Right atrium auricular region (tissue), 2 donors: ENCODE data around the gene THBS4. TPM values are rescaled to one million over a fixed set of nuclear protein-coding genes. Genes with fewer than 3 reads are reported as not detected.
"Not testable (repeated sequence)": the region's sequence is repeated elsewhere in the genome, so short reads cannot be mapped to it uniquely, and the experiment has no call there.

Experiments
- DNase-seq: peaks from one replicate; pipeline ENCODE4 v3.0.0-alpha.2; 2019; ENCODE audit warnings: low spot score
- H3K27ac ChIP-seq, 2 donors: fragments of 200-600 bp; sonication (generic); 1 replicate in 1 of 2; 2 replicates in 1 of 2; pipeline ENCODE4 v1.5.1; 2016 to 2019
- H3K27me3 ChIP-seq, 2 donors: fragments of 200-600 bp; sonication (generic); one replicate each; pipeline versions ENCODE4 v1.5.1 to v1.6.0; 2017 to 2019
- H3K36me3 ChIP-seq: fragments of 200-600 bp; sonication (generic); one replicate; pipeline ENCODE4 v1.5.1; 2016
- H3K4me1 ChIP-seq, 2 donors: fragments of 200-600 bp; sonication (generic); one replicate each; pipeline versions ENCODE4 v1.5.1 to v1.6.0; 2017 to 2019
- H3K4me3 ChIP-seq, 2 donors: fragments of 200-600 bp; sonication (generic); 1 replicate in 1 of 2; 2 replicates in 1 of 2; pipeline ENCODE4 v1.5.1; 2017 to 2019; ENCODE audit warnings: mild to moderate bottlenecking in 1 of 2, moderate library complexity in 1 of 2
- H3K9me3 ChIP-seq, 2 donors: fragments of 200-600 bp; sonication (generic); one replicate each; pipeline ENCODE4 v1.5.1; 2019
- total RNA-seq, 2 donors: library from RNA; depleted of rRNA; stranded (reverse); fragments of >200 nt; gene quantifications; one replicate each; pipeline ENCODE4 v1.1.0, GENCODE V29; 2016
- TF ChIP-seq, protein P1 (sequence below), 2 donors: fragments of 200-600 bp; sonication (generic); IDR thresholded peaks; one replicate each; pipeline ENCODE4 v1.5.1; 2019; ENCODE audit warnings: antibody characterized with exemption in 2 of 2

Gene THBS4
- total RNA-seq, 2 donors from 2014 or later, result 8.5 to 91.5 TPM

GRCh38 chr5:80090884-80091166 is 55.7 kb downstream of the THBS4 start:
- H3K4me3 ChIP-seq, result no peak overlapping the region
- DNase-seq, result no peak
- H3K9me3 ChIP-seq, result no peaks in the 10 kb centered on the region
- H3K27ac ChIP-seq, result no peak overlapping the region
- no peaks in the 10 kb centered on the region for H3K36me3 ChIP-seq
- H3K27me3 ChIP-seq, result no peaks in the 10 kb centered on the region
- no peaks in the 10 kb centered on the region for H3K4me1 ChIP-seq
- TF ChIP-seq, protein P1, sequence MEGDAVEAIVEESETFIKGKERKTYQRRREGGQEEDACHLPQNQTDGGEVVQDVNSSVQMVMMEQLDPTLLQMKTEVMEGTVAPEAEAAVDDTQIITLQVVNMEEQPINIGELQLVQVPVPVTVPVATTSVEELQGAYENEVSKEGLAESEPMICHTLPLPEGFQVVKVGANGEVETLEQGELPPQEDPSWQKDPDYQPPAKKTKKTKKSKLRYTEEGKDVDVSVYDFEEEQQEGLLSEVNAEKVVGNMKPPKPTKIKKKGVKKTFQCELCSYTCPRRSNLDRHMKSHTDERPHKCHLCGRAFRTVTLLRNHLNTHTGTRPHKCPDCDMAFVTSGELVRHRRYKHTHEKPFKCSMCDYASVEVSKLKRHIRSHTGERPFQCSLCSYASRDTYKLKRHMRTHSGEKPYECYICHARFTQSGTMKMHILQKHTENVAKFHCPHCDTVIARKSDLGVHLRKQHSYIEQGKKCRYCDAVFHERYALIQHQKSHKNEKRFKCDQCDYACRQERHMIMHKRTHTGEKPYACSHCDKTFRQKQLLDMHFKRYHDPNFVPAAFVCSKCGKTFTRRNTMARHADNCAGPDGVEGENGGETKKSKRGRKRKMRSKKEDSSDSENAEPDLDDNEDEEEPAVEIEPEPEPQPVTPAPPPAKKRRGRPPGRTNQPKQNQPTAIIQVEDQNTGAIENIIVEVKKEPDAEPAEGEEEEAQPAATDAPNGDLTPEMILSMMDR (IDR thresholded peaks at IDR 0.05), result no peak

DNA sequence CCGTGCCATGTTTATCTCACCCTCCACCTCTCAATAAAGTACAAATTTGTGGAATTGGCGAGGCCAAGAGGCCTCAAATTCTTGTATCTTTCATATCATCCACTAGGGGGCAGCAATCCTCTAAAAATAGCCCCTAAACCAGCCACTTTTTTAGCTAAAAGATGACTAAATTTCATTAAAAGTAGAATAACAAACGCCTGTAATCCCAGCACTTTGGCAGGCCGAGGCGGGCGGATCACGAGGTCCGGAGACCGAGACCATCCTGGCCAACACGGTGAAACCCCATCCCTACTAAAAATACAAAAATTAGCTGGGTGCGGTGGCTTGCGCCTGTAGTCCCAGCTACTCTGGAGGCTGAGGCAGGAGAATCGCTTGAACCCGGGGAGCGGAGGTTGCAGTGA is 56.6 kb downstream of the THBS4 start:
- not testable (repeated sequence) for H3K27ac ChIP-seq, H3K36me3 ChIP-seq, H3K27me3 ChIP-seq, DNase-seq, H3K4me1 ChIP-seq, H3K9me3 ChIP-seq
- TF ChIP-seq, protein P1 (IDR thresholded peaks at IDR 0.05), result peak; percentile 64 to 83
- H3K4me3 ChIP-seq, result peak overlapping the region in 1 of 2 donors; percentile 26

GRCh38 chr5:80092486-80093107 is 57.4 kb downstream of the THBS4 start:
- Histone ChIP-seq H3K27ac (no peak overlapping the region), H3K4me3 (no peak overlapping the region), H3K4me1 (no peaks in the 10 kb centered on the region), H3K36me3 (no peaks in the 10 kb centered on the region), H3K9me3 (no peaks in the 10 kb centered on the region), H3K27me3 (no peaks in the 10 kb centered on the region)
- TF ChIP-seq, protein P1 (IDR thresholded peaks at IDR 0.05), result no peak
- DNase-seq, result no peak

DNA sequence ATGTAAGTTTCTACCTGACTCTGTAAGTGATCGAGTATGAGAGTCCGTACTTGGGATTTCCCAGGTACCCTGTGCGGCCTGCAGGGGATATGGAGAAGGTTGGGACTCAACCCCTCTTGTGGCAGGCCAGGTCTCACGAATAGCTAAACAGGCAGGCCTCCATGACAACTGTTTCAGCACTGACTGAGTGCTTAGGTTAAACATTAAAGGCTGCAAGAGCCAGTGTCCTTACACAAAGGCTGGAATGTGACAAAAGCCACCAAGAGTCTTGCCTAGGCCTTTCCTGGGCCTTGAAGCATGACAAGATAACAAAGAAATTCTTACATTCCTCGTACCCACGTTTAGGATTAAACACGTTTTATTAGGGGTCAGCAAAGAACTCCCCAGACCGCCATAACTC is 58.6 kb downstream of the THBS4 start:
- Histone ChIP-seq H3K36me3 (no peaks in the 10 kb centered on the region), H3K4me1 (no peaks in the 10 kb centered on the region), H3K4me3 (no peak overlapping the region), H3K9me3 (no peaks in the 10 kb centered on the region), H3K27me3 (no peaks in the 10 kb centered on the region), H3K27ac (no peak overlapping the region)
- TF ChIP-seq, protein P1 (IDR thresholded peaks at IDR 0.05), result no peak
- DNase-seq, result no peak

DNA sequence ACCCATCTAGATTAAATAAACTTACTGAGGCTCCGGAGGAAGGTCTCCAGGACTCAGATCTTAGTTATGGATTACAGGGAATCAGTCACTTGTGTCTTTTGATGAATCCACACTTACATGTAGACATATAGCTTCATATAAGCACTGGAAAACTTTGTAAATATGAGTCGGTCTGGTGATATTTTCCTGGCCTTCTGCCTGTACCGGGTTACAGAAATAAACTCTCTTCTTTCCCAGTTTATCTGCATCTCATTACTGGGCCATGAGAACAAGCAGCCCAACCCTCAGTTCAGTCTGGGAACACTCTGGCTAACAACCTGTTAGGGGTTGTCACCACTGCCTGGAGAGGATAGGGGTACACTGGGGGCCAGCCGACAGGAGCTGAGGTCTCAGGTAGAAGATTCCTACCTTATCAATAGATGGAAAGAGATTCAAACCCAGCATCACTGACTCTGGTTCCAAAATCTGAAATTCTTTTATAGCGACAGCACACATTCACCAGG is 59.1 kb downstream of the THBS4 start:
- no peaks in the 10 kb centered on the region for H3K36me3 ChIP-seq
- H3K4me1 ChIP-seq, result no peaks in the 10 kb centered on the region
- no peaks in the 10 kb centered on the region for H3K27me3 ChIP-seq
- no peaks in the 10 kb centered on the region for H3K9me3 ChIP-seq
- DNase-seq, result no peak
- TF ChIP-seq, protein P1 (IDR thresholded peaks at IDR 0.05), result no peak
- no peak overlapping the region for H3K4me3 ChIP-seq
- no peak overlapping the region for H3K27ac ChIP-seq

DNA sequence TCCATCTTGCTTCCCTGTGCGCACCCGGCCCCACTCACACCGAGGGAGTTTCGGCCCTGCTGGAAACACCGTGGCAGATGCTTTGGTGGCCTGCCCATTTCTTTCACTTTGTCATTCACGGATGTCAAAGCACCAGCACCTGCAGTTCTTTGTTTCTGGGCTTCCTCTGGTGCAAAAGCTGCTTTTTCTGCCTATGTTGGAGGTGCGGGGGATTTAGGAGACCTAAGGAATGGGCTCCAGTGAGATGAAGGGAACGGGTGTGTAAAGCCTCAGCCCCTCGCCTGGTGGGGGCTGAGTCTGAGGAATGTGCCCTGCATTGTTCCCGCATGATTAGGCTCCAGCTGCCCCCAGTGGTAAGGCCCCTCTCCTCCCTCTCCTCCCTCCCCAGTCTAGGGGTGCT is 62.3 kb downstream of the THBS4 start:
- no peaks in the 10 kb centered on the region for H3K27me3 ChIP-seq
- no peak for DNase-seq
- H3K27ac ChIP-seq, result no peak overlapping the region
- H3K36me3 ChIP-seq, result no peaks in the 10 kb centered on the region
- TF ChIP-seq, protein P1 (IDR thresholded peaks at IDR 0.05), result no peak
- H3K9me3 ChIP-seq, result no peaks in the 10 kb centered on the region
- H3K4me3 ChIP-seq, result no peak overlapping the region
- H3K4me1 ChIP-seq, result no peaks in the 10 kb centered on the region
